ENCODE measurements around the gene ASPRV1. TPM values are rescaled to one million over a fixed set of nuclear protein-coding genes. Genes with fewer than 3 reads are reported as not detected.

Gene ASPRV1
- total RNA-seq, 3 donors from 2014 or later (not counting 1 experiment from before 2014, with no cell fraction given): 1.4 to 2.7 (median 1.9) TPM

- H3K9me3 Mint-ChIP-seq: no peaks in the 10 kb centered on the region
- Histone ChIP-seq H3K4me1 (ENCODE audit: control insufficient read depth, insufficient read depth, low read length) (peaks cover 36% of the 10 kb centered on the region), H3K9me3 (ENCODE audit: control insufficient read depth, insufficient read depth, low read length) (no peaks in the 10 kb centered on the region), H3K27ac (ENCODE audit: low read length) (no peak overlapping the region), H3K36me3 (ENCODE audit: control insufficient read depth, insufficient read depth, low read length) (peaks cover 39% of the 10 kb centered on the region), H3K4me3 (ENCODE audit: low read length) (no peak overlapping the region), H3K27me3 (ENCODE audit: control insufficient read depth, insufficient read depth, low read length) (no peaks in the 10 kb centered on the region)
- no peaks in the 10 kb centered on the region for H3K27me3 Mint-ChIP-seq (ENCODE audit: low read depth in 2 of 2)
- DNase-seq (no peak), ATAC-seq (peak in 1 of 3 donors; percentile 43)
- peaks cover 13% of the 10 kb centered on the region for H3K36me3 Mint-ChIP-seq
- TF ChIP-seq, protein P1, sequence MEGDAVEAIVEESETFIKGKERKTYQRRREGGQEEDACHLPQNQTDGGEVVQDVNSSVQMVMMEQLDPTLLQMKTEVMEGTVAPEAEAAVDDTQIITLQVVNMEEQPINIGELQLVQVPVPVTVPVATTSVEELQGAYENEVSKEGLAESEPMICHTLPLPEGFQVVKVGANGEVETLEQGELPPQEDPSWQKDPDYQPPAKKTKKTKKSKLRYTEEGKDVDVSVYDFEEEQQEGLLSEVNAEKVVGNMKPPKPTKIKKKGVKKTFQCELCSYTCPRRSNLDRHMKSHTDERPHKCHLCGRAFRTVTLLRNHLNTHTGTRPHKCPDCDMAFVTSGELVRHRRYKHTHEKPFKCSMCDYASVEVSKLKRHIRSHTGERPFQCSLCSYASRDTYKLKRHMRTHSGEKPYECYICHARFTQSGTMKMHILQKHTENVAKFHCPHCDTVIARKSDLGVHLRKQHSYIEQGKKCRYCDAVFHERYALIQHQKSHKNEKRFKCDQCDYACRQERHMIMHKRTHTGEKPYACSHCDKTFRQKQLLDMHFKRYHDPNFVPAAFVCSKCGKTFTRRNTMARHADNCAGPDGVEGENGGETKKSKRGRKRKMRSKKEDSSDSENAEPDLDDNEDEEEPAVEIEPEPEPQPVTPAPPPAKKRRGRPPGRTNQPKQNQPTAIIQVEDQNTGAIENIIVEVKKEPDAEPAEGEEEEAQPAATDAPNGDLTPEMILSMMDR (IDR thresholded peaks at IDR 0.05): no peak
- H3K27ac Mint-ChIP-seq: peak overlapping the region; percentile 78 to 91
- intact Hi-C loops (cut with micrococcal nuclease): loop anchor here (10.0 kb wide), 1 partner anchor 201 kb away; no protein-coding TSS in a partner anchor
- peaks cover 34 to 40% of the 10 kb centered on the region in 2 donors for H3K4me1 Mint-ChIP-seq
- H3K4me3 Mint-ChIP-seq: no peak overlapping the region
- 62% methylated on average over 7 of the region's 9 CpGs for WGBS (ENCODE audit: insufficient coverage)
Observed at GRCh38 chr2:69943843-69944525, 17.4 kb downstream of the ASPRV1 start.

DNA sequence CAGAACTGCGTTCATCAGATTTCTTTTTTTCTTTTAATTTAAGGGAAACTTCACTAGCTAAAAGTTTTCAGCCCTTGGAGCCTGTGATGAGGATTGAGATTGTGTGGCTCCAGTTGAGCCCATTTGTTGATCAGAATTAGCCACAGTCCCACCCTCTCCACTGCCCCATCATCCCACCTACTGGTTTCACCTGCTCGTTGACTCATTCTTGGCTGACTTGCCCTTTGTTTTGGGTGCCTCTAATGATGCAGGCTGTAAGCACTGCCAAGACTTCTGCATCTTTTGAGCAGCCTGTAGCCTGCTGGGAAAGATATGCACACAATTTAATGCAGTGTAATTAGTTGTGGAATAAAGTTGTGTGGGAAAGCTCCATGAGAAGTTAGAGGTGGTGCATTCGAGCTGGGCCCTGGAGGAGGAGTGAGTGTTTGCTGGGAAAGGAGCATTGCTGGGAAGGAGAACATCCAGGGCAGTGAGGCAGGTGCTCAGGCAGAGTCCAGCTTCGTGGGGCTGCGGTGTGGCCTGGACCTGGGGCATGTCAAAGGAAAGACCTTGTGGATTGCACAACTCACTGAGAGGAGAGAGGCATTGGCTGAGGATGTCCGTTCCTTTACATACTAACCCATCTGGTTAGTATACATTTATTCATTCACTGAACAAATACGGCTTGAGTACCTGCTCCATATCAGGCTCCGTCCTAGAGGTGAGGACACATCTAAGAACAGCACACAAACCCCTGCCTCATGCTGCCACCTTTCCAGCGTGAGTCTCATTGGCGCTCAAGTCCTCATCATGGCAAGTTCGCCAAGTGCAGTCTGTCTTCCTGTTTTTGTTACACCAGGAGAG, 18.2 kb downstream of the ASPRV1 start:
- Mint-ChIP-seq H3K9me3 (no peaks in the 10 kb centered on the region), H3K4me1 (peaks cover 34 to 38% of the 10 kb centered on the region in 2 donors), H3K27ac (peak overlapping the region; percentile 78 to 91), H3K4me3 (no peak overlapping the region), H3K27me3 (ENCODE audit: low read depth in 2 of 2) (no peaks in the 10 kb centered on the region), H3K36me3 (peaks cover 20% of the 10 kb centered on the region)
- H3K27me3 ChIP-seq (ENCODE audit: control insufficient read depth, insufficient read depth, low read length): no peaks in the 10 kb centered on the region
- H3K27ac ChIP-seq (ENCODE audit: low read length): no peak overlapping the region
- H3K9me3 ChIP-seq (ENCODE audit: control insufficient read depth, insufficient read depth, low read length): no peaks in the 10 kb centered on the region
- DNase-seq (no peak), ATAC-seq (no peak)
- H3K4me1 ChIP-seq (ENCODE audit: control insufficient read depth, insufficient read depth, low read length): peaks cover 30% of the 10 kb centered on the region
- no peak overlapping the region for H3K4me3 ChIP-seq (ENCODE audit: low read length)
- intact Hi-C loops (cut with micrococcal nuclease): loop anchor here (10.0 kb wide), 1 partner anchor 202 kb away; no protein-coding TSS in a partner anchor
- peaks cover 47% of the 10 kb centered on the region for H3K36me3 ChIP-seq (ENCODE audit: control insufficient read depth, insufficient read depth, low read length)
- WGBS (ENCODE audit: insufficient coverage): 93% methylated on average over 11 of the region's 11 CpGs
- TF ChIP-seq, protein P1 (IDR thresholded peaks at IDR 0.05): no peak

DNA sequence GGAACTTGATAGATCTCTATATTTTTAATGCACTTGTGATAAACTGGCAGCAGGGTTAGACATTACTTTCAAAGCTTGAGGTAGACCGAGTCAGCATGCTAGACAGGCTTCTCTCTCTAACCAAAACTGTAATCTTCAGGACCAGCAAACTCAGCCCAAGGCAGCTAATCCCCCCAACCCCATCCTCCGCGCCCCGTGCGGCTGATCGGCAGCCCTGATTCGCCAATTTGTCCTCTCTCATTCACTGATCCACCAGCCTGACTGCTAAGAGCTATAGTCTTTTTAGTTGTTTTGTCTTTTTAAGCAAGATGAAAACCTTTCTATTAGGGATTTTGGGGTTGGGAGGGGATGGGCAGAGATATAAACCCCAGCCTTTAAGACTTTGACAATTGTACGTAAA, 20.7 kb downstream of the ASPRV1 start:
- ATAC-seq: no peak
- no peak overlapping the region for H3K4me3 ChIP-seq (ENCODE audit: low read length)
- H3K36me3 Mint-ChIP-seq: peaks cover 38% of the 10 kb centered on the region
- H3K9me3 ChIP-seq (ENCODE audit: control insufficient read depth, insufficient read depth, low read length): no peaks in the 10 kb centered on the region
- no peak overlapping the region for H3K27ac ChIP-seq (ENCODE audit: low read length)
- no peaks in the 10 kb centered on the region for H3K27me3 ChIP-seq (ENCODE audit: control insufficient read depth, insufficient read depth, low read length)
- no peaks in the 10 kb centered on the region for H3K9me3 Mint-ChIP-seq
- TF ChIP-seq, protein P1 (IDR thresholded peaks at IDR 0.05): no peak
- WGBS (ENCODE audit: insufficient coverage): 91% methylated on average over 7 of the region's 8 CpGs
- H3K36me3 ChIP-seq (ENCODE audit: control insufficient read depth, insufficient read depth, low read length): peaks cover 72% of the 10 kb centered on the region
- H3K27me3 Mint-ChIP-seq (ENCODE audit: low read depth in 2 of 2): no peaks in the 10 kb centered on the region
- no peak overlapping the region for H3K27ac Mint-ChIP-seq
- H3K4me1 ChIP-seq (ENCODE audit: control insufficient read depth, insufficient read depth, low read length): peaks cover 6% of the 10 kb centered on the region
- DNase-seq: no peak
- H3K4me3 Mint-ChIP-seq: no peak overlapping the region
- peaks cover 10 to 23% of the 10 kb centered on the region in 2 donors for H3K4me1 Mint-ChIP-seq
- intact Hi-C loops (cut with micrococcal nuclease): loop anchor here (10.0 kb wide), 1 partner anchor 204 kb away; no protein-coding TSS in a partner anchor

All from natural killer cell (primary cell).